SW 1271 (cell line): ENCODE results near the gene PDS5A.
"Not testable (repeated sequence)": the region's sequence is repeated elsewhere in the genome, so short reads cannot be mapped to it uniquely, and the experiment has no call there.

Experiments
- DNase-seq, 2 experiments: peaks; one replicate each; lab custom pipeline; 2025; lab: John Stamatoyannopoulos, UW

Gene PDS5A, protein sequence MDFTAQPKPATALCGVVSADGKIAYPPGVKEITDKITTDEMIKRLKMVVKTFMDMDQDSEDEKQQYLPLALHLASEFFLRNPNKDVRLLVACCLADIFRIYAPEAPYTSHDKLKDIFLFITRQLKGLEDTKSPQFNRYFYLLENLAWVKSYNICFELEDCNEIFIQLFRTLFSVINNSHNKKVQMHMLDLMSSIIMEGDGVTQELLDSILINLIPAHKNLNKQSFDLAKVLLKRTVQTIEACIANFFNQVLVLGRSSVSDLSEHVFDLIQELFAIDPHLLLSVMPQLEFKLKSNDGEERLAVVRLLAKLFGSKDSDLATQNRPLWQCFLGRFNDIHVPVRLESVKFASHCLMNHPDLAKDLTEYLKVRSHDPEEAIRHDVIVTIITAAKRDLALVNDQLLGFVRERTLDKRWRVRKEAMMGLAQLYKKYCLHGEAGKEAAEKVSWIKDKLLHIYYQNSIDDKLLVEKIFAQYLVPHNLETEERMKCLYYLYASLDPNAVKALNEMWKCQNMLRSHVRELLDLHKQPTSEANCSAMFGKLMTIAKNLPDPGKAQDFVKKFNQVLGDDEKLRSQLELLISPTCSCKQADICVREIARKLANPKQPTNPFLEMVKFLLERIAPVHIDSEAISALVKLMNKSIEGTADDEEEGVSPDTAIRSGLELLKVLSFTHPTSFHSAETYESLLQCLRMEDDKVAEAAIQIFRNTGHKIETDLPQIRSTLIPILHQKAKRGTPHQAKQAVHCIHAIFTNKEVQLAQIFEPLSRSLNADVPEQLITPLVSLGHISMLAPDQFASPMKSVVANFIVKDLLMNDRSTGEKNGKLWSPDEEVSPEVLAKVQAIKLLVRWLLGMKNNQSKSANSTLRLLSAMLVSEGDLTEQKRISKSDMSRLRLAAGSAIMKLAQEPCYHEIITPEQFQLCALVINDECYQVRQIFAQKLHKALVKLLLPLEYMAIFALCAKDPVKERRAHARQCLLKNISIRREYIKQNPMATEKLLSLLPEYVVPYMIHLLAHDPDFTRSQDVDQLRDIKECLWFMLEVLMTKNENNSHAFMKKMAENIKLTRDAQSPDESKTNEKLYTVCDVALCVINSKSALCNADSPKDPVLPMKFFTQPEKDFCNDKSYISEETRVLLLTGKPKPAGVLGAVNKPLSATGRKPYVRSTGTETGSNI (N-terminal part only)

DNA sequence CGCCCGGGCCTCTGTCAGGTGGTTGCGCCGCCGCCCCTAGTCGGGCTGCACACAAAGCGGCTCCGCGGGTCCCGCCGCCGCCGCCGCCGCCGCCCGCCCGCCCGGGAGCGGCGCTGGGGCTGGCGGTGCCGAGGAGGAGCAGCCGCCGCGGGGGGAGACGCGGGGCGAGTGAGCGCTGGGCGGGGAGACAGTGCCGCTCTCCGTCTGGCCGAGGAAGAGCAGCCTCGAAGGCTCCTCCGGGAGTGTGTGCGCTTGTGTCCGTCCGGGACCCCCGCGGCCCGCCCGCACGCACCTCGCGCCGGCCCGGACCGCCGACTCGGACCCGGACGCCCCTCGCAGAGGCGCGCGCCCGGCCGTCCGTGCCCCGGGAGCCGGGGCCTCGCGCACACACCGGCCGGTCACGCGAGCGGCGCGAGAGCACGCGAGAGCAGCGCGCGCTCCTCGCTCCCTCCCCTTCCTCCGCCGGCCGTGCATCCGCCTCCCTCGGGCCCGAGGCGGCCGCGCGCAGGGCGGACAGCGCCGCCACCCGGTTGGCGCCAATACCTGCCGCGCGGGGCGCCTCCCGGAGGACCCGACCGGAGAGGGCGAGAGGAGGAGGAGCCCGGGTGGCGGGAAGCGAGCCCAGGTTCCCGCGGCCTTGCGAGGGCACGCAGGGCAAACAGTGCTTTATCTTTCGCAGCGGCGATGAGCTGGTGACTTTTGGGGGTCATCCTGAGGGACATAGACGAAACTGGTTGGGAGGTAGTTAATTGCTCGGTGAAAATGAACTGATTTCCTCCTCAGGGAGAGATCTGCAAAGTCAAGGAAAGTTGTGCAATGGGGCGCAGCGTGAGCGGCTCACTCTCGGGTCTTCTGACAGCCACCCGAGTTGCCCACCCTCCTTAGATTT is at the start of gene PDS5A:
Gene PDS5A, minus strand, starts transcription at position 423 of the 889 bp plus-strand sequence. CDS start 1,334 bp downstream, outside the sequence.
- DNase-seq = peak; percentile 66 to 82

DNA sequence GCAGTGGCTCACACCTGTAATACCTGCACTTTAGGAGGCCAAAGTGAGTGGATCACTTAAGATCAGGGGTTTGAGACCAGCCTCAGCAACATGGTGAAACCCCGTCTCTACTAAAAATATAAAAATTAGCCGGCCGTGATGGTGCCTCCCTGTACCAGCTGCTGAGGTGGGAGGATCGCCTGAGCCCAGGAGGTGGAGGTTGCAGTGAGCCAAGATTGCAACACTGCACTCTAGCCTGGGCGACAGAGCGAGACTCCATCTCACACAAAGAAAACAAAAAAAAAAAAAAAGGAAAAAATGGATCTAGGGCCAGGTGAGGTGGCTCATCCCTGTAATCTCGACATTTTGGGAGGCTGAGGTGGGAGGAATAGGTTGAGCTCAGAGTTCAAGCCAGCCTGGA is 46.3 kb upstream of the PDS5A start:
- DNase-seq = not testable (repeated sequence)

DNA sequence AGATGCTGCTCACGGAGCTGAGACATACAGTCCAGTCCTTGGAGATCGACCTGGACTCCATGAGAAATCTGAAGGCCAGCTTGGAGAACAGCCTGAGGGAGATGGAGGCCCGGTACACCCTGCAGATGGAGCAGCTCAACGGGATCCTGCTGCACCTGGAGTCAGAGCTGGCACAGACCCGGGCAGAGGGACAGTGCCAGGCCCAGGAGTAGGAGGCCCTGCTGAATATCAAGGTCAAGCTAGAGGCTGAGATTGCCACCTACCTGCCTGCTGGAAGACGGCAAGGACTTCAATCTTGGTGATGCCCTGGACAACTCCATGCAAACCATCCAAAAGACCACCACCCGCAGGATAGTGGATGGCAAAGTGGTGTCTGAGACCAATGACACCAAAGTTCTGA is 43.4 kb upstream of the PDS5A start:
- not testable (repeated sequence) for DNase-seq

GRCh38 chr4:40020221-40020620 is 42.5 kb upstream of the PDS5A start:
- DNase-seq = no peak

DNA sequence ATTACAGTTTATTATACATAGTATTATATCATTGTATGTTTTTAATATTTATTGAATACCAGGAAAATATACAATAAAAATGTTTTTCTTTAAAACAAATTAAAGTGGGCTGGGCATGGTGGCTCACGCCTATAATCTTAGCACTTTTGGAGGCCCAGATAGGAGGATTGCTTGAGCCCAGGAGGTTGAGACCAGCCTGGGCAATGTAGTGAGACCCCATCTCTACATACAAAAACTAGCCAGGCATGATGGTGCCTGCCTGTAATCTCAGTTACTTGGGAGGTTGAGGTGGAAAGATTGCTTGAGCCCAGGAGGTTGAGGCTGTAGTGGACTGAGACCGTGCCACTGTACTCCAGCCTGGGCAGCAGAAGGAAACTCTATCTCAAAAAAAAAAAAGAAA is 38.3 kb upstream of the PDS5A start:
- DNase-seq = no peak

GRCh38 chr4:40003986-40004385 is 26.3 kb upstream of the PDS5A start:
- DNase-seq = no peak

GRCh38 chr4:40000711-40001110 is 23.0 kb upstream of the PDS5A start:
- no peak for DNase-seq

DNA sequence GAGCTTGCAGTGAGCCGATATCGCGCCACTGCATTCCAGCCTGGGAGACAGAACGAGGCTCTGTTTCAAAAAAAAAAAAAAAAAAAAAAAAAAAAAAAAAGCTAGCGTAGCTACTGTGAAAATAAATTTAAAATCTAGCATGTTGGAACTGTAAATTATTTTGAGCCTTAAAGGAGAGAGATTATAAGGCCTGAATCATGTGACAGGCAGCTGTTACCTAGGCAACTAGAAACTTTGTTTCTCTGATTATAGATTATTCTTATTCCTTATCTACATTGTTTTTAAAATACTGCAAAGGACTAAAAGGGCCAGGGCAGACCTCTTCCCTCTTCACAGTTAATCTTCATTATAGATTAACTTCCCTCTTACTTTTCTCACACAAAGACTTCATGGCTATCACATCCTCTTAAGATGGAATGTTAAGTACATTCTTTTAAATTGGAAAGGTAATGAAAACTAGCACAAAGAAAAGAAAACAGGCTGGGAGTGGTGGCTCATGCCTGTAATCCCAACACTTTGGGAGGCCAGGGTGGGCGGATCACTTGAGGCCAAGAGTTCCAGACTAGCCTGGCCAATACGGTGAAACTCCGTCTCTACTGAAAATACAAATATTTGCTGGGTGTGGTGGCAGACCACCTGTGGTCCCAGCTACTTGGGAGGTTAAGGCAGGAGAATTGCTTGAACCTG is 21.1 kb upstream of the PDS5A start:
- no peak for DNase-seq

DNA sequence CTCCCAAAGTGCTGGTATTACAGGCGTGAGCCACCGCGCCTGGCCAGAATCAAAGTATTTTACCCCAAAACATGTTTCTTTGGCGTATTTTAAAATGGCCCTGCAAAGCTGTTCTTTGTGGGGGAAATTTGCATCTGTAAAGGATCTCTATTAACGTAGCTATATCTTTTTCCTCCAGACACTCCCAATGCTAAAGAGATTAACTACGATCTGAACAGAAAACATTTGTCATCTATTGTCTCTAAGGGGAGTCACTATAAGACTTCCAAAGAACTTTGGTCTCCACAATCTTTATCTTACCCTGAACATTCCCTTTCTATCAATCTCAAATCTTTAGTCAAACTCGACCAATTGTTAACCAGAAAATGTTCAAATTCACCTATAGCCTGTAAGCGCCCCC is 19.1 kb upstream of the PDS5A start:
- no peak for DNase-seq

GRCh38 chr4:39994406-39994805 is 16.7 kb upstream of the PDS5A start:
- DNase-seq = no peak

DNA sequence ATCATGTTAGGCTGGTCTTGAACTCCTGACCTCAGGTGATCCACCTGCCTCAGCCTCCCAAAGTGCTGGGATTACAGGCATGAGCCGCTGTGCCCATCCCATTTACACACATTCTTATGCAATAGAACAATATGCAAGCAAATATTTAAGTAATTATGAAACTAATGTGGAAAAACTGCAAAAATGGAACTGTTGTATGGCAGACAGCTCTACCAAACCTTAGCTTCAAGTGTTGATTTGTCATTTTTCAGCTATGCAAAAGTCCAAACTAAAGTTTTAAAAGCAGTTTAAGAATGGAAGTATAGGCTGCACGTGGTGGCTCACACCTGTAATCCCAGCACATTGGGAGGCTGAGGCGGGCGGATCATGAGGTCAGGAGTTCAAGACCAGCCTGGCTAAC is 11.7 kb upstream of the PDS5A start:
- DNase-seq = not testable (repeated sequence)

GRCh38 chr4:39987485-39987884 is 9.8 kb upstream of the PDS5A start:
- DNase-seq = no peak

- no peak for DNase-seq
These were observed 1.2 kb upstream of the PDS5A start for GRCh38 chr4:39978904-39979303.

DNA sequence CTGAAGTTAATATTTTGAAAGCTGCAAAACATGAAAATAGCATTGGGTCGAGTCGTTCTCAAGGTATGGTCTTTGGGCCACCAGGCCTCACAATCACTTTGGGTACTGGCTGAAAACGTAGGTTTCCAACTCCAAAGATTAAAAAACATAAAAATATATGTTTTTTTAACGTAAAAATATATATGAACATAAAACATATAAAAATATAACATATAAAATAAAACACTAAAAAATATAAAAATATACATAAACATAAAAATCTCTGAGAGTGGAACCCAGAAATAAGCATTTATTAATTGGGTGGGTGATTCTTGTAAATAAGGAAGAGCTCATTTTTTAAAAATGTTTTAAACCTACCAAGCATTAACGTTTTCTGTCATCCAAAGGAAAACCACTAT is 666 bp upstream of the PDS5A start:
- no peak for DNase-seq

GRCh38 chr4:39976945-39977488 is 694 bp downstream of the PDS5A start:
- peak in 1 of 2 experiments; percentile 41 for DNase-seq

GRCh38 chr4:39976141-39976944 is 1.4 kb downstream of the PDS5A start:
- peak; percentile 72 to 88 for DNase-seq

- no peak for DNase-seq
These were observed 2.1 kb downstream of the PDS5A start for GRCh38 chr4:39975488-39976089.

DNA sequence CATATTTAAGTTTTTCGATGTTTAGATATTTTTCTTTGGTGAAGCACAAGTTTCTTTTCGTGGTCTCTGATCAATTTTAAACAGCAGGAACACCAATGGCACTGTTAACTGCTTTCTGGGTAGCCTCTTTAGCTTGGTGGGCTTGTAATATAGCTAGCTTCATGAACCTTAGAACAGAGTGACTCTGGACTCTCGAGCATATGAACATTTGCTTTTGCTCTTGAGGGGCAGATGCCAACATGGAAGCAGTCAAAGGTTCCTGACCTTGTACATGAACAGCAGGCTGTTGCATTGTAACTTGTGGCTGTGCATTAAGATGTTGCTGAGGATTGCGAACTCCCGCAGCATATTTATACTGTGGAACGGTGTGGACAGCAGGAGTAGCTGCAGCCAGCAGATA is 4.7 kb downstream of the PDS5A start:
- not testable (repeated sequence) for DNase-seq
